ENCODE measurements around the gene VDR.
"Not testable (repeated sequence)": the region's sequence is repeated elsewhere in the genome, so short reads cannot be mapped to it uniquely, and the experiment has no call there.

Gene VDR

DNA sequence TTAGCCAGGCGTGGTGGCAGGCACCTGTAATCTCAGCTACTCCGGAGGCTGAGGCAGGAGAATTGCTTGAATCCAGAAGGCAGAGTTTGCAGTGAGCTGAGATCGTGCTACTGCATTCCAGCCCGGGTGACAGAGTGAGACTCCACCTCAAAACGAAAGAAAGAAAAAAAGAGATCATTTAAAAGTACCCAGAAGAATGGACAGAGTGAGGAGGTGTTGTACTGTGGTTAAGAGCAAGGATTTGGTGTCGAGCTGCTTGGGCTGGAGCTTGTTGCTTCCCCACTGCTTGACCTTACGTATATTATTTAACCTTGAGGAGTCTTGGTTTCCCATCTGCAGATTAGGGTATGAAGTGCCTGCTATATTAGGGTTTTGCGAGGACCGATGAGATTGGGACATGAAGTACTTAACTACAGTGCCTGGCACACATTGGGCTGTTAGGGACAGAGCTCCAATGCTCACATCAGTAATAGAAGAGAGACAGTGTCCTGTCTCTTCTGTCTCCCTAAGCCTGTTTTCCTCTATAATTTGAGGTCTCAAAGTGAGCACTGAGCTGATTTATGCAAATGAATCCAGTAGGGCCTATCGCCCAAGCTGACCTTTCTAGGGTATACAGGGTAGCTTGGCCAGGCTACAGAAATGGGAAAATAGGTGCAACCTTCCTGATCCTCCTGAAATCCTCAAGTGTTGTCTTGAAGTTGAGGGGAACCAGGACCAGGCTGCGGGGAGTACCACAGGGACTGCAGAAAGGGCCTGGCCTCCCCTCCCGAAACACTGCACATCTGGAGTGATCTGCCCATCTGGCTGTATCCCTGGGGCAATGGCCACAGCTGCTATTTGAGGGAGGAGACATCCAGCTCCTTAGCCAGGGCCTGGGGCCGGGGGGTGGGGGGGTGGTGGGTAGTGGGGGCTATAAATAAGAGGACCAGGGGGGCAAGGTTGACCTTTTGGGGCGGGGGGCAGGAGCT is 76.5 kb downstream of the VDR start:
- DNase-seq (ENCODE audit: low spot score): no peak

DNA sequence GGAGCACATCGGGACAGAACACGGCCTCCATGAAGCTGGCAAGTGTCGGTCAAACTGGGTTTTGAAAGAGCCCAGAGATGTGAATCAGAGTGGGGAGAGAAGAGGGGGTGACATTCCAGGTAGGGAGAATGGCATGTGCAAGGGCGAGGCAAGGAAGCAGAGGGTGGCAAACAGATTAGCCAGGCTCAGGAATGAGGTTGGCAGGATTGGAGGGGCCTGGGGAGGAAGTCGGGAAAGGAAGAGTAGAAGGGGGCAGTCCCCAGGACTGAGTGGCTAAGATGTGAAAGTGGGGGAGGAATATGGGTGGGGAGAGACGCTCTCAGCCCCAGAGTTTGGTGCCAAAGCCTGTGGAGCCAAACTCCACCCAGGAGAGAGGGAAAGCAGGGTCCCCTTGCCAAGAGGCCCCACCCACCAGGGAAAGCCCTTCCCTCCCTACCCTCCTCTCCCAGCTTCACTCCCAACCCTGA is 79.6 kb downstream of the VDR start:
- DNase-seq (ENCODE audit: low spot score): no peak

DNA sequence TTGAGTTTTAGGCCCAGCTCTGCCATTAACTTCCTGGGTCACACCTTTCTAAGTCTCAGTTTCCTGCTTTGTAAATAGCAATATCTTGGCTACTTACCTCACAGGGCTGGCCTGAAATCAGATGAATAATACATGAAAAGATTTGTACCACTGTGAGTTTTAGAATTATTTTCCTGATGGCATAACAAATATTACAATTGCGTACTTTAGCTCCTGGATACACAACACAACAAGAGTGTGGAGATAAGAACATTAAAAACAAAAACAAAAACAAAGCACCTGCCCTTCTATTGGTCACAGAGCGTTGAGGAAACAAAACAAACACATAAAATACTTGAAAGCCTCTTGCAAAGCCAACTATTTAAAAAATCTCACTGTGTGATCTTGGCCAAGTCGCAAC is 80.2 kb downstream of the VDR start:
- no peak for DNase-seq (ENCODE audit: low spot score)

DNA sequence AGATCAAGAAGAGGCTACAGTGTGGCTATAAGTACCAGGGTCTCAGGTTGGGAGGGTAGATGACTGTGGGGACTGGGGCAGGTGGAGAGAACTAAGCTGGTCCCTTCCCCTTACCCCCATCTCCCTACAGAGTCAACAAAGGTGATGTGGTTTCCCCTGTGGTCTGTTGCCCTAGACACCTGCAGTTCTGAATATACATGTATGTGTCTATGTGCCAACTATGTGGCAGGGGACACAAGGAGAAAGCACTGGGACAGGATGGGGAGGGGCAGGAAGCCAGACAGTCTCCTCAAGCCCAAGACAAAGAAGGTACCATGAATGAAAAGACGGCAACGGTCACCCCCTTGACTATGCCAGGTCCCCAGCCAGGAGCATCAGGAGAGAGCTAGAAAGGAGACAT is 80.6 kb downstream of the VDR start:
- no peak for DNase-seq (ENCODE audit: low spot score)

DNA sequence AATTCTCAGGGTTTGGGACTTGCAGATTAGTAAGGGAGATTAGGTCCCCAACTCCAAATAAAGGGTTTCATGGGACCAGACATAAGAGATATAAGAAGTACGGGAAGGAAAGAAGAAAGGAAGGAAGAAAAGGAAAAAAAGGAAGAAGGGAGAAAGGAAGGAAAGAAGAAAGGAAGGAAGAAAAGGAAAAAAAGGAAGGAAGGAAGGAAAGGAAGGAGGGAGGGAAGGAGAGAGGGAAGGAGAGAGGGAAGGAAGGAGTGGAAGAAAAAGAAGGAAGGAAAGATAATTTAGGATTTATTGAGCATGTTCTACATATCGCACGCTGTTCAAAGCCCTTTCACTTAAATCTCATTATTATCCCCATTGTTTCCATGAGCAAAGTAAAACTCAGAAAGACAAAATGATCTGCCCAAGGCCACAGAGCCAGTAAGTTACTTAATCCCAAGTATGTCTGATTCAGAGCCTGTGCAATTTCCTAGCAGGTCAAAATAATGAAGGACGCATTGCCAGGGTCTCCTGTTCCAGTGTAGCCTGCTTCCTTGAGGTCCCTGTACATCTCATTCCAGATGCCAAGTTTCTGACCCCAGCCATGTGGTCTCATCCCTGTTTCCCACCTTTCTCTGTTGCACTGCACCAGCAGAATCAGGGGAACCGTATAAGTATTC is 81.2 kb downstream of the VDR start:
- DNase-seq (ENCODE audit: low spot score): no peak

DNA sequence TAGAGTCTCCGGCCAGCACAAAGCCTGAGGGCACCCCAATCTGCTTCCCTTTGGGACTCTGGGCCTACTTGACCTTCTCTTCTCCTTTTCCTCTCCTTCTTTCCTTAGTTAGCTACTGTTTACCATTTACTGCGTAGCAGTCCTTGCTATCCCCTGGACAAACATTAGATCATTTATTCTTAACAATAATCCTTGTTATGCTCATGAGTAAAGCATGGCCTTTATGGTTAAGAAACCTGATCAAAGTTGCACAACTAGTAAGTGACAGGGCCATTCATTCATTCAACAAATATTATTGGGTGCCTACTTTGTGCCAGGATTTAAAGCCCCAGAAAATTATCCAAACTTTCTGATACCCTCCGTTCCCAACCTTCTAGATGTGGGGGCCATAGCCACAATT is 81.9 kb downstream of the VDR start:
- DNase-seq (ENCODE audit: low spot score): no peak

DNA sequence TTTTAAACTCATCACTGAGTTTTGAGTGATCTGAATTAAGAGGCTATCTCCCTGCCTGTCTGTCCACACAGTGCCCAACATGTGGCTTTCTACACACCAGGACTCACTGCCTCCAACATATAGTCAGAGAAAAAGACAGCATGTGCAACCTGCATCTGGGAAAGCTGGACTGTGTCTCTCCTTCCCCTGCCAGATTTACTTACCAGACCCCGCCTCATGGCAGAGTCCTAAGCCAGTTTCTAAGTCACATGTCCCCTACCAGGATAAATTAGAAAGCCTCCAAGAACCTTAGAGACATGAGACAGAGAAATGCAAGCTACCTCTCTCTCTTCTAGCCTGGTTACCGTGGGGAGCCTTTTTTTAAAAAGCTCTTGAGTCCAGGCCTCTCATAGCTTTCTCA is 82.4 kb downstream of the VDR start:
- no peak for DNase-seq (ENCODE audit: low spot score)

DNA sequence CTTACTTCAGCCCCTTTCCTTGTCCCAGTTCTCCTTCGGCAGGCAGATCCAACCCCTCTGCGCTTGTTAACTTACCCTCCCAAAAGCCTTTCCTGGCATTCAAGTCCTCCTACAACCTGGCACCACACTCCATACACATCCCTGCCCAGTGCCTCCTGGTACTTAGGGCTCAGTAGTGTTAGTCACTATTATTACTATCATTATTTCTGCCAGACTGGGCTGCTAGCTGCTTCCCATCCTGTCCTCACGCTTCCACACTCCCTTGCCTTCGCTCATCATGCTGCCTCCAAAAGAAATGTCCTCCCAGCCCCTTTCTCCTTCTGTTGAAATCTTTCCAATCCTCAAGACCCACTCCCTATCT is 83.5 kb downstream of the VDR start:
- no peak for DNase-seq (ENCODE audit: low spot score)

DNA sequence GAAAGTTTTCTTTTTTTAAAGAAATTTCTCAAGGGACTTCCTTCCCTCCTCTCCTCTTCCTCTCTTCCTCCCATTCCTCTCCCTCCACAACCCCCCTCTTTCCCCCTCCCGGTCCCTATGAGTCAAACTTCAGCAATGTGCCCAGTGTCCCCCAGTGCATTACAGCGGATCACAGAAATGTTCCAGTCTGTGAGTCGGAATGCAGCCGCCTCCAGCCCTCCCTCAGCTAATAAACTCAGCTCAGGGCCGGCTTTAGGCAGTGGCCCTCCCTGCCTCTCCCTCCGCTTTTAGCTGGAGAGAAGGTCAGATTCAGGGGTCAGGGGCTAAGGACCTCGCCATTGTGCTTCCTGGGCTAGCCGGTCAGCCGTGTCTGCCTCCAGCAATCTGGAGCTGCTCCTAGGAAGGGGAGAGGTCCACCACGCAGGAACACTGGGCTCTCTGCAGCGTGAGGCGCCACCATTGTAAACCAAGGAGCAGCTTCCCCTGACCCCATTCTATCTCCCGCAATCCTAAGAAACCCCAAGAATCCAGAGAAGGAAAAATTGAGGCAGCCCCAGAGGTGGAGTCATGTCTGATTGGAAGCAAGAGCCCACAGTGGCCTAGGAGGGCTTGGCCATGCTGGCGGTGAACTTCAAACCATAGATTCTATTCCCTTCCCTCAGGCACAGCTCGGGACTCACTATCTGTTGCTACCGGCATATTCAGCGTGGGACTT is 84.0 kb downstream of the VDR start:
- peak; percentile 92 for DNase-seq (ENCODE audit: low spot score)

DNA sequence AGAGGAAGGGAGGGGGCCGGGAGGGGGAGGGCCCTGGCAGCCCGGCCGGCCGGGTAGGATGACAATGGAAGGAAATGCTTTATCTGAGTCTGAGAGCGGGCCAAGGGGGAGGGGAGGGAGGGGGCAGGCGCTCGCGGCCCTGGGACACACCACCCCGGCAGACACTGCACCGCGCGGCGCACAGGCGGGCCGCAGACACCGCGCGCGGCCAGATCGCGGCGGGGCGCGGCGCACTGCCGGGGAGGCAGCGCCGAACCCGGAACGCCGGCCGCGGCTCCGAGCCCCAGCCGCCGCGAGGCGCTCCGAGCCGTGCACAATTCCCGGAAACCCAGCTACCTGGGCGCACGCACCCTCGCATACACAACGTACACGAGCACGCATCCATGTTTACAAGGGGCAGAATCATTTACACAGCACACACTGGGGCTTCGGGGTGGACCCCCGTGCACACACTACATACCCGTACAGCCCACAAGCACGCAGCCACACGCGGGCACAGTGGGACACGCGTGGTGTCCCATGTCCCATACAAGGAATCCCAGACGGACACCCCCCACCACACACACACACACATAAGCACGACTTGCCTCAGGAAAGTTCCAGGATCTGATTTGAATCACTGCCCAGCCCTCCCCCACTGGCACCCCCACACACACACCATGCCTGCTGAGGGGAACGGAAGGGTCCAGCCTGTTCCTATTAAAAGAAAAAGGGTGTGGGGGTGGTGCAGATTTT is 84.7 kb downstream of the VDR start, which contains the start of gene HDAC7:
TSS of gene HDAC7 (minus strand) at position 8 of the 735 bp plus-strand sequence. CDS start 118 bp downstream, outside the sequence.
- DNase-seq (ENCODE audit: low spot score): peak; percentile 85

DNA sequence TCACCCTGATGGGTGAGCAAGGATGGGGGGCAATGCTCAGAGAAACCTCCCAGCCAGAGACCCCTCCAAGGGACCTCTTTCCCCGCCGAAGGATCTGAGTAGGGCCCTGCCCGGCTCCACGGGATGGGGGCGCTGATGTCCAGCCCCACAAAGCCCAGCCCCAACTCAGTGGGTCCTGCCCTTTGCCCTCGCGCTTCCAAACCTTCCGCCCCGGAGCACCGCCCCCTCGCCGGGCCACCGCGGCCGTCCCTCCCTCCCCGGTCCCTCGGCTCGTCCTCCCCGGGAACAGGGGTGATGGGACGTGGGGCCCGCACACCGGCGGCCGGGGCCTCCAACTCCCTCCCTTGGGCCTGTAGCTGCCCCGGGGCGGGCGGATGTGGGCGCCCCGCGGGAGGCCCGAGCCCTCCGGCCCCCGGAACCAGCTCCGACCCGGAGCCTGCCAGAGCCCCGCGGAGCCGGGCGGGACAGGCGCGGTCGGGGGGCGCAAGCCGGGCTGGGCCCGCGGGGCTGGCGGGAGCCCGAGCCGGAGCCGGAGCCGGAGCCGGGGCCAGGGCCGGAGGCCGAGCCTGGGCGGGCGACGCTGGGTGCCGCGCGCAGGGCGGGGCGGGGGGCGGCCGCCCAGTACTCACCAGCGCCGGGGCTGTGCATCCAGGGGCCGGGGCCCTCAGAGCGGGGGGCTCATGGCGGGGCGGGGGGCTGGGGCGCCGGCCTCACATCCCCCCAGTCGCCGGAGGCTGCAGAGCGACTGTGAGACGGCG is 85.5 kb downstream of the VDR start:
- no peak for DNase-seq (ENCODE audit: low spot score)

DNA sequence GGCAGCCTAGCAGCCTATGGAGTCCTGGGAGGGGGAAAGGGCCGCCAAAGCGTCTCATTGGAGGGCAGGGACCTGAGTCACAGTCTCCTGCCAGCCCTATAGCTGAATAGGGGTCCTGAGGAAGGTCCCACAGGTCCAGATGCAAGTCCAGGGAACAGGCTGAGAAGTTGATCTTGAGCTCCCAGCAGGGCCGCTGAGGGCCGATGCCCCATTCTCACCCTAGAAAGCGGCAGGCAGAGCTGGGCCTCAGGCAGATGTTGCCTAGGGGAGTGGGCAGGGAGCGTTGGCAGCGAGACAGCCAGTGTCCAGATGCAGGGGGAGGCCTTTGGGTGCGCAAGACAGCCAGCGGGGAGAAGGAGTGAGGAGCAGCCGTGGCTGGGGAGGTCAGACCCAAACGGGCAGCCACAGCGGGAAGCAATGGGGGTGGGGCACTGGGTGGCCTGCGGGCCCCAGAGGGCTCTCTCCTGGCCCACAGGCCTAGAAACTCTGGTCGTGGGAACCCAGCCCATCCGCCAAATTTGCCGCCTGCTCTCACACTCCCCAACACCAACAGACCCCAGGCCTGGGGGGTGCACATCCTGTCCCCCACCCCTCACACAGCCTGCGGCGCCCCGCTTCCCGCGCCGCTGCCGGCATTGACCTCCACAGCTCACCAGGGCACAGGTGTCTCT is 86.2 kb downstream of the VDR start:
- DNase-seq (ENCODE audit: low spot score): no peak

DNA sequence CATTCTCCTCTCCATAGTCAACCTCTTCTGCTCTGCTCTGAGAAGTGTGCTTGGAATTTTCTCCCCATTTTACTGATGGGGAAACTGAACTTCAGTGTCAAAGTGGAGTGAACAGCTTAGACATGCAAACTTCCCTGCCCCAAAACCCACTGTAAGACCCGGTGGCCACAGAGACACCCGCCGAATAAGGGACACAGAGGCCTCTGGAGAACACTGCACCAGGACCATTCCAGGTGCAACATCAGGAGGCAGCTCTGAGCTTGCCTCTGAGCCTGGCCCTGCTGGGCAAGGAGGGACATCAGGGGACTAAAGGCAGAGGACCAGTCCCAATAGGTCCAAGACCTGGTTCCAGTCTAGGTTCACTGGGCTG is 86.8 kb downstream of the VDR start:
- DNase-seq (ENCODE audit: low spot score): no peak

DNA sequence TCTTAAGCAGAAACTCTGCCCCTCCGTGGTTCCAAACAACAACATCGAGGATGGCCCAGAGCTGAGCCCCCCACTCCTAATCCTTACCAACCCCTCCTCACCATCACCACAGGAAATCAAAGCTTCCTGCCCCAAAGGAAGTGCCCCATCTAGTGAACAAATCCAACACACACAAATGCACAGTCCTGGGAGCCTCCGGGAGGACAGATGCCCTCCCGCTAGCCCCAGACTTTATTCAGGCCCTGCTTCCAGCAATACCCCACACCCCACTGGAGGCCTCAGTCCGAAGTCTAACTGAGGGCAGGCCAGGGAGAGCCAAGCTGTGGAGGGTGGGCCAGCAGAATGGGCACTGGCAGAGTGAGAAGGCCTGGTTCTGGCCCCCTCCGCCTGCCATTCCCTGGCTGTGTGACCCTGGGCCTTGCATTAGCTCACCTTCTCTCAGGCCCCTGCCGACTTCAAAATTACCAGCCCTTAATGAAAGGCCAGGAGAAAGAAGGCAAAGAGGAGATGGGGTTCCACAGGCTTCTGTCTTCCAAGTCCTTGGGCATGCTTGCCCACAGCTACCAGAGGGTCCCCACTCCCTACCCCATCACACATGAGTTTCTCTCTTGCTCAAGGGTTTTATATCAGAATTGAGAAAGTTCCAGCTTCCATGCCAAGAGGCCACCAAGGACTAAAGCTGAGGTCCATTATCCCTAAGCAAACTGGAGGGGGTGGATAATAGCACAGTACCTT is 87.4 kb downstream of the VDR start:
- DNase-seq (ENCODE audit: low spot score): no peak

DNA sequence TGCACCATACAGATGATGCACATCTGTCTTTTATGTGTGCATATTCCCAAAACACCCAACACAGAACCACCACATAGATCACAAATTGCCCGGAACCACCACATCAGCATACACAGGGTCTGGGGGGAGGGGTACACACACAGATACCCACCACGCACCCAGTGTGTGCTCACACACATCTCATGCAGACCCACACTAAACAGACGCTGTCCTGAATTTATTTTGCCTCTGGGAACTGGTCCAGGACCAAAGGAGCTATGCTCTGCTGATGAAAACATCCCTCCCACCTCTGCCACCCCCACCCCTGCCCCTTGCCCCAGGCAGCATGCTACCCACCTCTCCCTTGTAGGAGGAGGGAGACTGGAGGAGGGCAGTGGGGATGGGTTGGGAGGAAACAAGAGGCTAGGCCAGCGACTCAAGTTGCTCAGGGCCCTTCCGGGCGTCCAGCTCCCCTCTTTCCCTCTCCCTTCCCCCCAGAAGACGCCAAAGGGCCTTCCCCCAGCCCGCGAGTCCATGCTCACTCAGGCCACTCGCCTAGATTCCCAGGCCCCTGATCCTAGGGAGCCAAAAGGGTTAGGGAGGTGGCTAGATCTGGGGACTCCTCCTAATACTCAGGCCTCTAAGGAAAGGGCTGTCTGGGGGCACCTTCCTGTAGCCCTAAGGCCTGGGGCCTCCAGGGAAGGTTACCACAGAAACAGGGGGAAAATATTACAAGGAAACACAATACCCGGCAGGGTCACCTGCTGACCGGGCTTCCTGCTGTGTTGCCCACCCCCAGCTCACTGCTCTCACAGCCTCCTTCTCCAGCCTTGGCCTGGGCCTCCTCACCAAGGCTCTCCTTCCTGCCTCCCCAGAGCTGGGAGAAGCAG is 88.2 kb downstream of the VDR start:
- peak; percentile 81 for DNase-seq (ENCODE audit: low spot score)

DNA sequence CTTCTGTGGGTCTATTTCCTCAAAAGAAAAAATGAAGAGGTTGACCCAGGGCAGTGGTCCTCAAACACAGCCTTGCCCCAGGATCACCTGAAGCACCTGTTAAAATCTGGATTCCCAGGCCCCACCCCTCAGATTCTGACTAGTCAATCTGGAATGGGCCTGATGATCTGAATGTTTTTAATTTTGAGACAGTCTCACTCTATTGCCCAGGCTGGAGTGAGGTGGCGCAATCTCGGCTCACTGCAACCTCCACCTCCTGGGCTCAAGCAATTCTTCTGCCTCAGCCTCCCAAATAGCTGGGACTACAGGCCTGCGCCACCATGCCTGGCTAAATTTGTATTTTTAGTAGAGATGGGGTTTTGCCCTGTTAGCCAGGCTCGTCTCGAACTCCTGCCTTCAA is 89.3 kb downstream of the VDR start:
- not testable (repeated sequence) for DNase-seq (ENCODE audit: low spot score)

DNA sequence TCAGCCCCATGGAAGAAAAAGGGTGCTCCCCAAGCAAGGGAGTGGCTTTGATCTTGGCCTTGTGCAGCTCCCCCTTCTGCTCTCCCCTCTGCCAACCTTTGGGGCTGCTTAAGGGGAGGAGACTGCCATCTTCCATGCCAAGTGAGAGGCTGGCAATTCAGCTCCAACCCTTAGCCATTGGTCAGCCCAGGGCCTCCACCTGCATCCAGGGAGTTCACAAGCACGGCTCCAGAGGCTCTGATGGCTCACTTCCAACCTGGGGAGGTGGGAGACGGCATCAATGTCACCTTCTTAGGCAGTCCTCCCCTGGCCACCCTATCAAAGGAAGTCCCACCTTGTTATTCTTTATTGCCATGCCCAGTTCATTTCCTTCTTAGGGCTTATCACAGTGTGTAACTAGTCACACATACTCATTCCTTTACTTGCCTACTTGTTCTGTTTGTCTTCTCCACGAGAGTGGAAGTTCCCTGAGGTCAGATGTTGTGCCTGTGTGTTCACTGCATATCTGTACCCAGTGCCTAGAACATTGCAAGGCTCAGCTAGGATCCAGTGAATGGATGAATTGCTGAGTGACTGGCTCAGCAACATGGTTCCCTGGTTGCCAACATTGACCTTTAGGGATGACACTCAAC is 90.1 kb downstream of the VDR start:
- no peak for DNase-seq (ENCODE audit: low spot score)

DNA sequence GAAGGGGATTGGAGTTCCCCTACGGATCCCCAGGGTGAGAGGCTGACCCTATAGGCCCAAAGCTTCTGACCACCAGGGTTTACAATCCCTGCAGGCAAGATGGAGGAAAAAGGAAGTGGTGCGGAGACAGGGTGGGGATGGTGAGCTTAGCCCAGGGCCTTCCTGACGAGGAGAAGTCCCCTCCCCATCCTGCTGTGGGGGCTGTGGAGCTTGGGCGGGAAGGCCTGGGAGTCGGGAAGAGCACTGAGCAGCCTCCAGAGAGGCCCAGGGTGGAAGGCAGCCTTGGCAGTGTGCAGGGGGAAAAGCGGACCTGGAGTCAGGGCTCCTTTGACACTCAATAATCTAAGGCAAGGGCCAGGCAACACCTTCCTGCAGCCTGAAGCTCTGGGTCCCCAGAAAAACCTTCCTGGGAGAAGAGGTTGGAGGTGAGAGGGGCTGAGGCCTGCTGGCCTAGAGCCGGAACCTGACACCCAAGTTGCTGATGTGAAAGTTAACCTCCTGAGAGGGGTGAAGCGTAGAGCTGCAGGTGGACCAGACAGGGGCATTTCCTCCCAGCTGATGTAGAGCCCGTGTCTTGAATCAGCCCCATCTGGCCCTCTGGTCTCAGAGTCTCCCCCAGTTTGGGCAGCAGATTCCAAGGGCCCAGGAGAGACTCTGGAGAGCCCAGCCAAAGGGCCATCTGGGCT is 91.1 kb downstream of the VDR start:
- DNase-seq (ENCODE audit: low spot score): no peak

Data from kidney capillary endothelial cell (primary cell).